ENCODE data around the gene RBM47. TPM values are rescaled to one million over a fixed set of nuclear protein-coding genes. Genes with fewer than 3 reads are reported as not detected.

The RBM47 gene
- total RNA-seq, 4 donors from 2014 or later, result 13.3 to 38.3 (median 21.8) TPM

GRCh38 chr4:40445671-40446070, 184.0 kb downstream of the RBM47 start:
- no peaks in the 10 kb centered on the region for H3K27me3 ChIP-seq
- WGBS, result 72% methylated on average over 2 of the region's 2 CpGs
- H3K27ac ChIP-seq (replicated peaks in 1 of 4), result no peak overlapping the region
- H3K36me3 ChIP-seq, result no peaks in the 10 kb centered on the region
- intact Hi-C loops (cut with DNase I), result no loop called here
- DNase-seq (ENCODE audit: extremely low spot score), result no peak
- no peaks in the 10 kb centered on the region for H3K9me3 ChIP-seq
- no peak overlapping the region for H3K4me3 ChIP-seq
- TF ChIP-seq POLR2A (IDR thresholded peaks at IDR 0.05; ENCODE audit: low read depth) (no peak), EP300 (IDR thresholded peaks at IDR 0.05) (no peak), POLR2AphosphoS5 (IDR thresholded peaks at IDR 0.05) (no peak), CTCF (IDR thresholded peaks at IDR 0.05) (no peak)
- H3K4me1 ChIP-seq, result no peaks in the 10 kb centered on the region

GRCh38 chr4:40441430-40441829, 188.2 kb downstream of the RBM47 start:
- Histone ChIP-seq H3K36me3 (no peaks in the 10 kb centered on the region), H3K4me1 (no peaks in the 10 kb centered on the region), H3K27me3 (no peaks in the 10 kb centered on the region), H3K27ac (replicated peaks in 1 of 4) (no peak overlapping the region), H3K9me3 (no peaks in the 10 kb centered on the region), H3K4me3 (no peak overlapping the region)
- intact Hi-C loops (cut with DNase I), result no loop called here
- whole genome bisulfite sequencing, result 81% methylated on average over 1 of the region's 1 CpG
- TF ChIP-seq POLR2A (IDR thresholded peaks at IDR 0.05; ENCODE audit: low read depth), result no peak
- no peak for TF ChIP-seq POLR2AphosphoS5 (IDR thresholded peaks at IDR 0.05)
- TF ChIP-seq CTCF (IDR thresholded peaks at IDR 0.05), result no peak
- TF ChIP-seq EP300 (IDR thresholded peaks at IDR 0.05), result no peak
- no peak for DNase-seq (ENCODE audit: extremely low spot score)

GRCh38 chr4:40439519-40439918, 190.1 kb downstream of the RBM47 start:
- intact Hi-C loops (cut with DNase I), result no loop called here
- DNase-seq (ENCODE audit: extremely low spot score), result no peak
- Histone ChIP-seq H3K9me3 (no peaks in the 10 kb centered on the region), H3K4me3 (no peak overlapping the region), H3K27me3 (no peaks in the 10 kb centered on the region), H3K4me1 (no peaks in the 10 kb centered on the region), H3K36me3 (no peaks in the 10 kb centered on the region), H3K27ac (replicated peaks in 1 of 4) (no peak overlapping the region)
- TF ChIP-seq POLR2AphosphoS5 (IDR thresholded peaks at IDR 0.05) (no peak), CTCF (IDR thresholded peaks at IDR 0.05) (no peak), EP300 (IDR thresholded peaks at IDR 0.05) (no peak), POLR2A (IDR thresholded peaks at IDR 0.05; ENCODE audit: low read depth) (no peak)
- WGBS, result 71% methylated on average over 1 of the region's 1 CpG

GRCh38 chr4:40438384-40439026, 191.2 kb downstream of the RBM47 start:
- intact Hi-C loops (cut with DNase I), result no loop called here
- H3K4me1 ChIP-seq, result no peaks in the 10 kb centered on the region
- H3K4me3 ChIP-seq, result no peak overlapping the region
- no peaks in the 10 kb centered on the region for H3K36me3 ChIP-seq
- no peak overlapping the region for H3K27ac ChIP-seq (replicated peaks in 1 of 4)
- no peaks in the 10 kb centered on the region for H3K9me3 ChIP-seq
- WGBS, result 97% methylated on average over 64 of the region's 64 CpGs
- no peaks in the 10 kb centered on the region for H3K27me3 ChIP-seq
- no peak for DNase-seq (ENCODE audit: extremely low spot score)
- no peak for TF ChIP-seq CTCF (IDR thresholded peaks at IDR 0.05)
- no peak for TF ChIP-seq POLR2A (IDR thresholded peaks at IDR 0.05; ENCODE audit: low read depth)

Data from esophagus muscularis mucosa (tissue), 4 donors.